Skeletal muscle satellite cell (primary cell): ENCODE results near the gene LRRC8E.
"Not testable (repeated sequence)": the region's sequence is repeated elsewhere in the genome, so short reads cannot be mapped to it uniquely, and the experiment has no call there.

Experiments used
- H3K27me3 ChIP-seq: 2 replicates; pipeline ENCODE4 v1.7.0; 2013; ENCODE audit warnings: low read length; ENCODE audit not compliant: control insufficient read depth, insufficient read depth
- H3K36me3 ChIP-seq: 2 replicates; pipeline ENCODE4 v1.7.0; 2013; ENCODE audit warnings: mild to moderate bottlenecking, control low read depth, low read length; ENCODE audit not compliant: insufficient read depth
- H3K4me1 ChIP-seq: 2 replicates; pipeline ENCODE4 v1.7.0; 2013; ENCODE audit warnings: low read length; ENCODE audit not compliant: control insufficient read depth, insufficient read depth
- H3K4me2 ChIP-seq: 2 replicates; pipeline ENCODE4 v1.7.0; 2013; ENCODE audit warnings: mild to moderate bottlenecking, low read length
- H3K4me3 ChIP-seq: 2 replicates; pipeline ENCODE4 v1.7.0; 2013; ENCODE audit warnings: low read length
- H3K9ac ChIP-seq: 2 replicates; pipeline ENCODE4 v1.7.0; 2013; ENCODE audit warnings: mild to moderate bottlenecking, low read depth, low read length, moderate library complexity
- H3K9me3 ChIP-seq: replicated peaks from 2 replicates; pipeline ENCODE4 v1.7.0; 2013; ENCODE audit warnings: mild to moderate bottlenecking, control low read depth, low read length

The LRRC8E gene

GRCh38 chr19:7928741-7929701 lies 40.7 kb downstream of the LRRC8E start:
- Histone ChIP-seq H3K9me3 (no peaks in the 10 kb centered on the region), H3K4me2 (peak overlapping the region; percentile 77), H3K36me3 (peaks cover 40% of the 10 kb centered on the region), H3K4me3 (peak overlapping the region; percentile 52), H3K9ac (peak overlapping the region; percentile 67), H3K27me3 (no peaks in the 10 kb centered on the region), H3K4me1 (peaks cover 44% of the 10 kb centered on the region)

- H3K9ac ChIP-seq, H3K4me2 ChIP-seq, H3K9me3 ChIP-seq, H3K4me3 ChIP-seq, H3K27me3 ChIP-seq: not testable (repeated sequence)
- Histone ChIP-seq H3K36me3 (peaks cover 44% of the 10 kb centered on the region), H3K4me1 (peaks cover 44% of the 10 kb centered on the region)
Observed at GRCh38 chr19:7930030-7930429, 41.7 kb downstream of the LRRC8E start.

- Histone ChIP-seq H3K36me3 (peaks cover 50% of the 10 kb centered on the region), H3K4me2 (no peak overlapping the region), H3K9me3 (no peaks in the 10 kb centered on the region), H3K4me3 (no peak overlapping the region), H3K4me1 (peaks cover 41% of the 10 kb centered on the region), H3K9ac (no peak overlapping the region), H3K27me3 (no peaks in the 10 kb centered on the region)
Observed at GRCh38 chr19:7930765-7931164, 42.5 kb downstream of the LRRC8E start.

- Histone ChIP-seq H3K4me3 (no peak overlapping the region), H3K9ac (no peak overlapping the region), H3K4me1 (peaks cover 37% of the 10 kb centered on the region), H3K9me3 (no peaks in the 10 kb centered on the region), H3K36me3 (peaks cover 53% of the 10 kb centered on the region), H3K4me2 (no peak overlapping the region), H3K27me3 (no peaks in the 10 kb centered on the region)
Observed at GRCh38 chr19:7931221-7932061, 43.1 kb downstream of the LRRC8E start.

GRCh38 chr19:7932276-7932929 lies 44.1 kb downstream of the LRRC8E start:
- no peak overlapping the region for H3K4me2 ChIP-seq
- H3K4me3 ChIP-seq: no peak overlapping the region
- H3K4me1 ChIP-seq: peaks cover 30% of the 10 kb centered on the region
- no peak overlapping the region for H3K9ac ChIP-seq
- no peaks in the 10 kb centered on the region for H3K27me3 ChIP-seq
- peaks cover 51% of the 10 kb centered on the region for H3K36me3 ChIP-seq
- H3K9me3 ChIP-seq: no peaks in the 10 kb centered on the region

- Histone ChIP-seq H3K9ac (no peak overlapping the region), H3K27me3 (no peaks in the 10 kb centered on the region), H3K36me3 (peaks cover 56% of the 10 kb centered on the region)
Observed at GRCh38 chr19:7932930-7933300, 44.6 kb downstream of the LRRC8E start.

GRCh38 chr19:7933411-7933810 lies 45.1 kb downstream of the LRRC8E start:
- H3K9me3 ChIP-seq: no peaks in the 10 kb centered on the region
- no peak overlapping the region for H3K9ac ChIP-seq
- no peak overlapping the region for H3K4me2 ChIP-seq
- H3K4me3 ChIP-seq: no peak overlapping the region
- peaks cover 20% of the 10 kb centered on the region for H3K4me1 ChIP-seq
- no peaks in the 10 kb centered on the region for H3K27me3 ChIP-seq
- peaks cover 57% of the 10 kb centered on the region for H3K36me3 ChIP-seq

More at GRCh38 chr19:7932930-7933300, 44.6 kb downstream of the LRRC8E start:
- H3K4me3 ChIP-seq: no peak overlapping the region
- H3K9me3 ChIP-seq: no peaks in the 10 kb centered on the region
- no peak overlapping the region for H3K4me2 ChIP-seq
- H3K4me1 ChIP-seq: peaks cover 25% of the 10 kb centered on the region

- Histone ChIP-seq H3K36me3 (peaks cover 60% of the 10 kb centered on the region), H3K4me2 (no peak overlapping the region), H3K27me3 (no peaks in the 10 kb centered on the region), H3K9me3 (no peaks in the 10 kb centered on the region), H3K4me1 (peaks cover 15% of the 10 kb centered on the region), H3K4me3 (no peak overlapping the region), H3K9ac (no peak overlapping the region)
Observed at GRCh38 chr19:7933828-7934725, 45.8 kb downstream of the LRRC8E start.

- H3K4me3 ChIP-seq: no peak overlapping the region
- no peaks in the 10 kb centered on the region for H3K9me3 ChIP-seq
- H3K27me3 ChIP-seq: no peaks in the 10 kb centered on the region
- H3K4me2 ChIP-seq: no peak overlapping the region
- H3K4me1 ChIP-seq: peaks cover 8% of the 10 kb centered on the region
- H3K36me3 ChIP-seq: peaks cover 60% of the 10 kb centered on the region
- H3K9ac ChIP-seq: no peak overlapping the region
Observed at GRCh38 chr19:7934766-7935165, 46.5 kb downstream of the LRRC8E start.

GRCh38 chr19:7940841-7941240 lies 52.5 kb downstream of the LRRC8E start:
- H3K9me3 ChIP-seq: no peaks in the 10 kb centered on the region
- H3K4me3 ChIP-seq: no peak overlapping the region
- H3K4me2 ChIP-seq: no peak overlapping the region
- no peak overlapping the region for H3K9ac ChIP-seq
- no peaks in the 10 kb centered on the region for H3K27me3 ChIP-seq
- H3K4me1 ChIP-seq: peaks cover 3% of the 10 kb centered on the region
- H3K36me3 ChIP-seq: peaks cover 23% of the 10 kb centered on the region
